Measurements from ENCODE around the gene ATF1.

- TF ChIP-seq, protein P1, sequence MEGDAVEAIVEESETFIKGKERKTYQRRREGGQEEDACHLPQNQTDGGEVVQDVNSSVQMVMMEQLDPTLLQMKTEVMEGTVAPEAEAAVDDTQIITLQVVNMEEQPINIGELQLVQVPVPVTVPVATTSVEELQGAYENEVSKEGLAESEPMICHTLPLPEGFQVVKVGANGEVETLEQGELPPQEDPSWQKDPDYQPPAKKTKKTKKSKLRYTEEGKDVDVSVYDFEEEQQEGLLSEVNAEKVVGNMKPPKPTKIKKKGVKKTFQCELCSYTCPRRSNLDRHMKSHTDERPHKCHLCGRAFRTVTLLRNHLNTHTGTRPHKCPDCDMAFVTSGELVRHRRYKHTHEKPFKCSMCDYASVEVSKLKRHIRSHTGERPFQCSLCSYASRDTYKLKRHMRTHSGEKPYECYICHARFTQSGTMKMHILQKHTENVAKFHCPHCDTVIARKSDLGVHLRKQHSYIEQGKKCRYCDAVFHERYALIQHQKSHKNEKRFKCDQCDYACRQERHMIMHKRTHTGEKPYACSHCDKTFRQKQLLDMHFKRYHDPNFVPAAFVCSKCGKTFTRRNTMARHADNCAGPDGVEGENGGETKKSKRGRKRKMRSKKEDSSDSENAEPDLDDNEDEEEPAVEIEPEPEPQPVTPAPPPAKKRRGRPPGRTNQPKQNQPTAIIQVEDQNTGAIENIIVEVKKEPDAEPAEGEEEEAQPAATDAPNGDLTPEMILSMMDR (IDR thresholded peaks at IDR 0.05): no peak
- no peak for TF ChIP-seq POLR2A (IDR thresholded peaks at IDR 0.05)
These were observed 78.0 kb downstream of the ATF1 start for GRCh38 chr12:50841716-50842531.

Measured in gastroesophageal sphincter (tissue), 3 donors.